Measurements from ENCODE around the gene TUFT1.

Gene TUFT1

GRCh38 chr1:151539321-151540020 lies 638 bp upstream of the TUFT1 start:
- WGBS: 51% methylated on average over 7 of the region's 7 CpGs
- H3K4me3 ChIP-seq (ENCODE audit: low read length): peak overlapping the region; percentile 81
- peak overlapping the region; percentile 68 for H3K9ac ChIP-seq (ENCODE audit: low read depth, low read length)
- H3K36me3 ChIP-seq (ENCODE audit: insufficient read depth, low read length): peaks cover 35% of the 10 kb centered on the region
- peaks cover 15% of the 10 kb centered on the region for H3K4me1 ChIP-seq (ENCODE audit: insufficient read depth, low read length)
- H3K9me3 ChIP-seq (ENCODE audit: insufficient read depth, low read depth, low read length): no peaks in the 10 kb centered on the region
- H3K27me3 ChIP-seq (ENCODE audit: insufficient read depth, low read length): no peaks in the 10 kb centered on the region
- peak overlapping the region; percentile 93 for H3K27ac ChIP-seq (ENCODE audit: low read depth, low read length)

- H3K9ac ChIP-seq (ENCODE audit: low read depth, low read length): peak overlapping the region; percentile 65
- no peaks in the 10 kb centered on the region for H3K27me3 ChIP-seq (ENCODE audit: insufficient read depth, low read length)
- WGBS: 1% methylated on average over 9 of the region's 13 CpGs
- no peak overlapping the region for H3K27ac ChIP-seq (ENCODE audit: low read depth, low read length)
- H3K36me3 ChIP-seq (ENCODE audit: insufficient read depth, low read length): peaks cover 24% of the 10 kb centered on the region
- no peaks in the 10 kb centered on the region for H3K9me3 ChIP-seq (ENCODE audit: insufficient read depth, low read depth, low read length)
- H3K4me3 ChIP-seq (ENCODE audit: low read length): peak overlapping the region; percentile 81
- H3K4me1 ChIP-seq (ENCODE audit: insufficient read depth, low read length): peaks cover 15% of the 10 kb centered on the region
Measured at GRCh38 chr1:151540982-151541377, 871 bp downstream of the TUFT1 start.

- Histone ChIP-seq H3K4me1 (ENCODE audit: insufficient read depth, low read length) (peaks cover 16% of the 10 kb centered on the region), H3K4me3 (ENCODE audit: low read length) (peak overlapping the region; percentile 81), H3K9ac (ENCODE audit: low read depth, low read length) (no peak overlapping the region), H3K27me3 (ENCODE audit: insufficient read depth, low read length) (no peaks in the 10 kb centered on the region), H3K9me3 (ENCODE audit: insufficient read depth, low read depth, low read length) (no peaks in the 10 kb centered on the region), H3K27ac (ENCODE audit: low read depth, low read length) (no peak overlapping the region), H3K36me3 (ENCODE audit: insufficient read depth, low read length) (peaks cover 16% of the 10 kb centered on the region)
- 72% methylated on average over 5 of the region's 5 CpGs for WGBS
Measured at GRCh38 chr1:151541752-151542151, 1.6 kb downstream of the TUFT1 start.

GRCh38 chr1:151542710-151543129 lies 2.6 kb downstream of the TUFT1 start:
- peaks cover 7% of the 10 kb centered on the region for H3K36me3 ChIP-seq (ENCODE audit: insufficient read depth, low read length)
- peaks cover 26% of the 10 kb centered on the region for H3K4me1 ChIP-seq (ENCODE audit: insufficient read depth, low read length)
- H3K27ac ChIP-seq (ENCODE audit: low read depth, low read length): no peak overlapping the region
- no peak overlapping the region for H3K9ac ChIP-seq (ENCODE audit: low read depth, low read length)
- no peaks in the 10 kb centered on the region for H3K27me3 ChIP-seq (ENCODE audit: insufficient read depth, low read length)
- H3K4me3 ChIP-seq (ENCODE audit: low read length): no peak overlapping the region
- 88% methylated on average over 3 of the region's 3 CpGs for WGBS
- H3K9me3 ChIP-seq (ENCODE audit: insufficient read depth, low read depth, low read length): no peaks in the 10 kb centered on the region

- H3K9ac ChIP-seq (ENCODE audit: low read depth, low read length): no peak overlapping the region
- no peaks in the 10 kb centered on the region for H3K27me3 ChIP-seq (ENCODE audit: insufficient read depth, low read length)
- no peak overlapping the region for H3K4me3 ChIP-seq (ENCODE audit: low read length)
- WGBS: 79% methylated on average over 1 of the region's 1 CpG
- no peaks in the 10 kb centered on the region for H3K9me3 ChIP-seq (ENCODE audit: insufficient read depth, low read depth, low read length)
- no peak overlapping the region for H3K27ac ChIP-seq (ENCODE audit: low read depth, low read length)
- peaks cover 31% of the 10 kb centered on the region for H3K4me1 ChIP-seq (ENCODE audit: insufficient read depth, low read length)
- no peaks in the 10 kb centered on the region; the same call in 1 of the 2 replicates for H3K36me3 ChIP-seq (ENCODE audit: insufficient read depth, low read length)
Measured at GRCh38 chr1:151545542-151545941, 5.4 kb downstream of the TUFT1 start.

GRCh38 chr1:151546011-151546925 lies 6.2 kb downstream of the TUFT1 start:
- Histone ChIP-seq H3K9ac (ENCODE audit: low read depth, low read length) (no peak overlapping the region; the same call in 1 of the 2 replicates), H3K4me1 (ENCODE audit: insufficient read depth, low read length) (peaks cover 29% of the 10 kb centered on the region), H3K27me3 (ENCODE audit: insufficient read depth, low read length) (no peaks in the 10 kb centered on the region), H3K36me3 (ENCODE audit: insufficient read depth, low read length) (no peaks in the 10 kb centered on the region; the same call in 1 of the 2 replicates), H3K4me3 (ENCODE audit: low read length) (no peak overlapping the region), H3K9me3 (ENCODE audit: insufficient read depth, low read depth, low read length) (no peaks in the 10 kb centered on the region), H3K27ac (ENCODE audit: low read depth, low read length) (peak overlapping the region; percentile 62)
- 95% methylated on average over 4 of the region's 4 CpGs for WGBS

- peaks cover 25% of the 10 kb centered on the region for H3K4me1 ChIP-seq (ENCODE audit: insufficient read depth, low read length)
Measured at GRCh38 chr1:151547119-151547899, 7.2 kb downstream of the TUFT1 start.

GRCh38 chr1:151547900-151548230 lies 7.8 kb downstream of the TUFT1 start:
- Histone ChIP-seq H3K27ac (ENCODE audit: low read depth, low read length) (peak overlapping the region; percentile 78), H3K9me3 (ENCODE audit: insufficient read depth, low read depth, low read length) (no peaks in the 10 kb centered on the region), H3K36me3 (ENCODE audit: insufficient read depth, low read length) (no peaks in the 10 kb centered on the region; the same call in 1 of the 2 replicates), H3K9ac (ENCODE audit: low read depth, low read length) (peak overlapping the region; percentile 16; the same call in 1 of the 2 replicates), H3K27me3 (ENCODE audit: insufficient read depth, low read length) (no peaks in the 10 kb centered on the region), H3K4me1 (ENCODE audit: insufficient read depth, low read length) (peaks cover 25% of the 10 kb centered on the region), H3K4me3 (ENCODE audit: low read length) (no peak overlapping the region)
- WGBS: 98% methylated on average over 3 of the region's 3 CpGs

More at GRCh38 chr1:151547119-151547899, 7.2 kb downstream of the TUFT1 start:
- peak overlapping the region; percentile 16; the same call in 1 of the 2 replicates for H3K9ac ChIP-seq (ENCODE audit: low read depth, low read length)
- H3K27me3 ChIP-seq (ENCODE audit: insufficient read depth, low read length): no peaks in the 10 kb centered on the region
- WGBS: 57% methylated on average over 7 of the region's 7 CpGs
- peak overlapping the region; percentile 78 for H3K27ac ChIP-seq (ENCODE audit: low read depth, low read length)
- no peaks in the 10 kb centered on the region; the same call in 1 of the 2 replicates for H3K36me3 ChIP-seq (ENCODE audit: insufficient read depth, low read length)
- no peaks in the 10 kb centered on the region for H3K9me3 ChIP-seq (ENCODE audit: insufficient read depth, low read depth, low read length)
- H3K4me3 ChIP-seq (ENCODE audit: low read length): no peak overlapping the region

GRCh38 chr1:151549199-151549598 lies 9.1 kb downstream of the TUFT1 start:
- Histone ChIP-seq H3K27me3 (ENCODE audit: insufficient read depth, low read length) (no peaks in the 10 kb centered on the region), H3K9ac (ENCODE audit: low read depth, low read length) (no peak overlapping the region), H3K36me3 (ENCODE audit: insufficient read depth, low read length) (no peaks in the 10 kb centered on the region; the same call in 1 of the 2 replicates), H3K27ac (ENCODE audit: low read depth, low read length) (peak overlapping the region; percentile 37; the same call in 1 of the 2 replicates), H3K9me3 (ENCODE audit: insufficient read depth, low read depth, low read length) (no peaks in the 10 kb centered on the region), H3K4me3 (ENCODE audit: low read length) (no peak overlapping the region), H3K4me1 (ENCODE audit: insufficient read depth, low read length) (peaks cover 25% of the 10 kb centered on the region)
- 91% methylated on average over 2 of the region's 2 CpGs for WGBS

GRCh38 chr1:151553659-151554058 lies 13.6 kb downstream of the TUFT1 start:
- peaks cover 8% of the 10 kb centered on the region; the same call in 1 of the 2 replicates for H3K4me1 ChIP-seq (ENCODE audit: insufficient read depth, low read length)
- H3K9ac ChIP-seq (ENCODE audit: low read depth, low read length): no peak overlapping the region
- H3K36me3 ChIP-seq (ENCODE audit: insufficient read depth, low read length): no peaks in the 10 kb centered on the region
- H3K4me3 ChIP-seq (ENCODE audit: low read length): no peak overlapping the region
- no peaks in the 10 kb centered on the region for H3K9me3 ChIP-seq (ENCODE audit: insufficient read depth, low read depth, low read length)
- no peaks in the 10 kb centered on the region for H3K27me3 ChIP-seq (ENCODE audit: insufficient read depth, low read length)
- 92% methylated on average over 4 of the region's 4 CpGs for WGBS
- no peak overlapping the region for H3K27ac ChIP-seq (ENCODE audit: low read depth, low read length)

All from HUES64 (cell line).